WTC11 (cell line): Measurements from ENCODE around the gene SIRT5.

ENCODE experiments used
- FOXP1 ChIP-seq: sonication (generic); formaldehyde crosslinking; IDR thresholded peaks from 2 replicates; pipeline ENCODE4 v1.8.0; 2022; ENCODE audit warnings: missing genetic modification reagents, mild to moderate bottlenecking, moderate library complexity, borderline replicate concordance
- NR3C1 ChIP-seq: sonication (generic); formaldehyde crosslinking; conservative IDR thresholded peaks from 2 replicates; pipeline ENCODE4 v1.8.1; 2023; ENCODE audit warnings: low read depth, mild to moderate bottlenecking, missing genetic modification reagents
- TEAD4 ChIP-seq: sonication (generic); formaldehyde crosslinking; IDR thresholded peaks from 2 replicates; pipeline ENCODE4 v1.8.0; 2022; ENCODE audit warnings: mild to moderate bottlenecking, missing genetic modification reagents
- ZNF263 ChIP-seq: sonication (generic); formaldehyde crosslinking; IDR thresholded peaks from 2 replicates; pipeline ENCODE4 v1.8.1; 2022; ENCODE audit warnings: low read depth, mild to moderate bottlenecking, moderate library complexity, missing genetic modification reagents
- ZNF416 ChIP-seq: fragments of 250-450 bp; sonication (Bioruptor Pico); IDR thresholded peaks from 2 replicates; pipeline ENCODE4 v1.9.0; 2021; ENCODE audit warnings: mild to moderate bottlenecking, inconsistent platforms
- TF ChIP-seq, protein P1 (sequence below): fragments of 200-600 bp; IDR thresholded peaks from 2 replicates; pipeline ENCODE4 v1.8.0; 2022; ENCODE audit warnings: antibody characterized with exemption
- TF ChIP-seq, protein P2 (sequence below): sonication (generic); formaldehyde crosslinking; IDR thresholded peaks from 2 replicates; pipeline ENCODE4 v1.8.1; 2023; ENCODE audit warnings: mild to moderate bottlenecking, missing genetic modification reagents, borderline replicate concordance
- TF ChIP-seq, protein P3 (sequence below): sonication (generic); formaldehyde crosslinking; IDR thresholded peaks from 2 replicates; pipeline ENCODE4 v1.8.0; 2022; ENCODE audit warnings: missing genetic modification reagents
- TF ChIP-seq, protein P4 (sequence below): sonication (generic); formaldehyde crosslinking; IDR thresholded peaks from 2 replicates; pipeline ENCODE4 v1.8.1; 2022; ENCODE audit warnings: low read depth, missing genetic modification reagents, borderline replicate concordance

DNA sequence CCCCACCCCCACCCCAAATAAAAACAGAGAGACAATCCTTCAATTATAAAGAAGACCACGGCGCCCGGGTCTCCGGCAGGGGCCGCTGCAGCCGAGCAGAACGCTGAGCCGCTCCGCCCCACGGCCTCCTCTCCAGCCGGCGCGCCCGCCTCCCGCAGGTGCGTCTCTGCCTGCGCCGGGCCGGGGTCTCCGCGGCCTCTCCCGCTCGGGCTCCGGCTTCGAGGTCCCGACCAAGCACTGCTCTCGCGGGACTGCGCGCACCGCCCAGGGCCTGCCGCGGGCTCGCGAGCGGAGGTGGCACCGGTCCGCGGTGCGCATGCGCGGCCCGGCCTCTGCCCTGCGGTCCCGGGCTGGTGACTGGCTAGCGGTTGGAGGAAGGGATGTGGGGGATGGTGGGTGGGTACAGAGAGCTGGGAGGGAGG lies 241 bp upstream of the SIRT5 start:
- TF ChIP-seq TEAD4 (CRISPR knock-in tag) (no peak), NR3C1 (CRISPR knock-in tag) (no peak), ZNF416 (CRISPR knock-in tag) (no peak), ZNF263 (CRISPR knock-in tag) (no peak), FOXP1 (no peak)
- TF ChIP-seq, protein P1, sequence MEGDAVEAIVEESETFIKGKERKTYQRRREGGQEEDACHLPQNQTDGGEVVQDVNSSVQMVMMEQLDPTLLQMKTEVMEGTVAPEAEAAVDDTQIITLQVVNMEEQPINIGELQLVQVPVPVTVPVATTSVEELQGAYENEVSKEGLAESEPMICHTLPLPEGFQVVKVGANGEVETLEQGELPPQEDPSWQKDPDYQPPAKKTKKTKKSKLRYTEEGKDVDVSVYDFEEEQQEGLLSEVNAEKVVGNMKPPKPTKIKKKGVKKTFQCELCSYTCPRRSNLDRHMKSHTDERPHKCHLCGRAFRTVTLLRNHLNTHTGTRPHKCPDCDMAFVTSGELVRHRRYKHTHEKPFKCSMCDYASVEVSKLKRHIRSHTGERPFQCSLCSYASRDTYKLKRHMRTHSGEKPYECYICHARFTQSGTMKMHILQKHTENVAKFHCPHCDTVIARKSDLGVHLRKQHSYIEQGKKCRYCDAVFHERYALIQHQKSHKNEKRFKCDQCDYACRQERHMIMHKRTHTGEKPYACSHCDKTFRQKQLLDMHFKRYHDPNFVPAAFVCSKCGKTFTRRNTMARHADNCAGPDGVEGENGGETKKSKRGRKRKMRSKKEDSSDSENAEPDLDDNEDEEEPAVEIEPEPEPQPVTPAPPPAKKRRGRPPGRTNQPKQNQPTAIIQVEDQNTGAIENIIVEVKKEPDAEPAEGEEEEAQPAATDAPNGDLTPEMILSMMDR: no peak; the same call in 1 of the 2 replicates
- TF ChIP-seq, protein P2, sequence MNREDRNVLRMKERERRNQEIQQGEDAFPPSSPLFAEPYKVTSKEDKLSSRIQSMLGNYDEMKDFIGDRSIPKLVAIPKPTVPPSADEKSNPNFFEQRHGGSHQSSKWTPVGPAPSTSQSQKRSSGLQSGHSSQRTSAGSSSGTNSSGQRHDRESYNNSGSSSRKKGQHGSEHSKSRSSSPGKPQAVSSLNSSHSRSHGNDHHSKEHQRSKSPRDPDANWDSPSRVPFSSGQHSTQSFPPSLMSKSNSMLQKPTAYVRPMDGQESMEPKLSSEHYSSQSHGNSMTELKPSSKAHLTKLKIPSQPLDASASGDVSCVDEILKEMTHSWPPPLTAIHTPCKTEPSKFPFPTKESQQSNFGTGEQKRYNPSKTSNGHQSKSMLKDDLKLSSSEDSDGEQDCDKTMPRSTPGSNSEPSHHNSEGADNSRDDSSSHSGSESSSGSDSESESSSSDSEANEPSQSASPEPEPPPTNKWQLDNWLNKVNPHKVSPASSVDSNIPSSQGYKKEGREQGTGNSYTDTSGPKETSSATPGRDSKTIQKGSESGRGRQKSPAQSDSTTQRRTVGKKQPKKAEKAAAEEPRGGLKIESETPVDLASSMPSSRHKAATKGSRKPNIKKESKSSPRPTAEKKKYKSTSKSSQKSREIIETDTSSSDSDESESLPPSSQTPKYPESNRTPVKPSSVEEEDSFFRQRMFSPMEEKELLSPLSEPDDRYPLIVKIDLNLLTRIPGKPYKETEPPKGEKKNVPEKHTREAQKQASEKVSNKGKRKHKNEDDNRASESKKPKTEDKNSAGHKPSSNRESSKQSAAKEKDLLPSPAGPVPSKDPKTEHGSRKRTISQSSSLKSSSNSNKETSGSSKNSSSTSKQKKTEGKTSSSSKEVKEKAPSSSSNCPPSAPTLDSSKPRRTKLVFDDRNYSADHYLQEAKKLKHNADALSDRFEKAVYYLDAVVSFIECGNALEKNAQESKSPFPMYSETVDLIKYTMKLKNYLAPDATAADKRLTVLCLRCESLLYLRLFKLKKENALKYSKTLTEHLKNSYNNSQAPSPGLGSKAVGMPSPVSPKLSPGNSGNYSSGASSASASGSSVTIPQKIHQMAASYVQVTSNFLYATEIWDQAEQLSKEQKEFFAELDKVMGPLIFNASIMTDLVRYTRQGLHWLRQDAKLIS (CRISPR knock-in tag): no peak
- TF ChIP-seq, protein P3, sequence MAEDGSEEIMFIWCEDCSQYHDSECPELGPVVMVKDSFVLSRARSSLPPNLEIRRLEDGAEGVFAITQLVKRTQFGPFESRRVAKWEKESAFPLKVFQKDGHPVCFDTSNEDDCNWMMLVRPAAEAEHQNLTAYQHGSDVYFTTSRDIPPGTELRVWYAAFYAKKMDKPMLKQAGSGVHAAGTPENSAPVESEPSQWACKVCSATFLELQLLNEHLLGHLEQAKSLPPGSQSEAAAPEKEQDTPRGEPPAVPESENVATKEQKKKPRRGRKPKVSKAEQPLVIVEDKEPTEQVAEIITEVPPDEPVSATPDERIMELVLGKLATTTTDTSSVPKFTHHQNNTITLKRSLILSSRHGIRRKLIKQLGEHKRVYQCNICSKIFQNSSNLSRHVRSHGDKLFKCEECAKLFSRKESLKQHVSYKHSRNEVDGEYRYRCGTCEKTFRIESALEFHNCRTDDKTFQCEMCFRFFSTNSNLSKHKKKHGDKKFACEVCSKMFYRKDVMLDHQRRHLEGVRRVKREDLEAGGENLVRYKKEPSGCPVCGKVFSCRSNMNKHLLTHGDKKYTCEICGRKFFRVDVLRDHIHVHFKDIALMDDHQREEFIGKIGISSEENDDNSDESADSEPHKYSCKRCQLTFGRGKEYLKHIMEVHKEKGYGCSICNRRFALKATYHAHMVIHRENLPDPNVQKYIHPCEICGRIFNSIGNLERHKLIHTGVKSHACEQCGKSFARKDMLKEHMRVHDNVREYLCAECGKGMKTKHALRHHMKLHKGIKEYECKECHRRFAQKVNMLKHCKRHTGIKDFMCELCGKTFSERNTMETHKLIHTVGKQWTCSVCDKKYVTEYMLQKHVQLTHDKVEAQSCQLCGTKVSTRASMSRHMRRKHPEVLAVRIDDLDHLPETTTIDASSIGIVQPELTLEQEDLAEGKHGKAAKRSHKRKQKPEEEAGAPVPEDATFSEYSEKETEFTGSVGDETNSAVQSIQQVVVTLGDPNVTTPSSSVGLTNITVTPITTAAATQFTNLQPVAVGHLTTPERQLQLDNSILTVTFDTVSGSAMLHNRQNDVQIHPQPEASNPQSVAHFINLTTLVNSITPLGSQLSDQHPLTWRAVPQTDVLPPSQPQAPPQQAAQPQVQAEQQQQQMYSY (CRISPR knock-in tag): no peak
- TF ChIP-seq, protein P4, sequence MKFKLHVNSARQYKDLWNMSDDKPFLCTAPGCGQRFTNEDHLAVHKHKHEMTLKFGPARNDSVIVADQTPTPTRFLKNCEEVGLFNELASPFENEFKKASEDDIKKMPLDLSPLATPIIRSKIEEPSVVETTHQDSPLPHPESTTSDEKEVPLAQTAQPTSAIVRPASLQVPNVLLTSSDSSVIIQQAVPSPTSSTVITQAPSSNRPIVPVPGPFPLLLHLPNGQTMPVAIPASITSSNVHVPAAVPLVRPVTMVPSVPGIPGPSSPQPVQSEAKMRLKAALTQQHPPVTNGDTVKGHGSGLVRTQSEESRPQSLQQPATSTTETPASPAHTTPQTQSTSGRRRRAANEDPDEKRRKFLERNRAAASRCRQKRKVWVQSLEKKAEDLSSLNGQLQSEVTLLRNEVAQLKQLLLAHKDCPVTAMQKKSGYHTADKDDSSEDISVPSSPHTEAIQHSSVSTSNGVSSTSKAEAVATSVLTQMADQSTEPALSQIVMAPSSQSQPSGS (CRISPR knock-in tag): no peak
